ENCODE data around the gene LMTK2.

LMTK2 gene

GRCh38 chr7:98167653-98168052 lies 61.0 kb downstream of the LMTK2 start:
- DNase-seq = no peak
- in situ Hi-C loops (cut with MboI; ENCODE audit: low pct_unique_long_range_greater_than_20kb, low sequenced_read_pairs) = no loop called here

- in situ Hi-C loops (cut with MboI; ENCODE audit: low pct_unique_long_range_greater_than_20kb, low sequenced_read_pairs) = no loop called here
- peak; percentile 72 for DNase-seq
Measured at GRCh38 chr7:98168181-98168903, 61.7 kb downstream of the LMTK2 start.

- in situ Hi-C loops (cut with MboI; ENCODE audit: low pct_unique_long_range_greater_than_20kb, low sequenced_read_pairs) = no loop called here
- DNase-seq = no peak
Measured at GRCh38 chr7:98168904-98169621, 62.4 kb downstream of the LMTK2 start.

- in situ Hi-C loops (cut with MboI; ENCODE audit: low pct_unique_long_range_greater_than_20kb, low sequenced_read_pairs) = no loop called here
- DNase-seq = no peak
Measured at GRCh38 chr7:98170966-98171365, 64.3 kb downstream of the LMTK2 start.

GRCh38 chr7:98171449-98171848 lies 64.8 kb downstream of the LMTK2 start:
- DNase-seq = no peak
- in situ Hi-C loops (cut with MboI; ENCODE audit: low pct_unique_long_range_greater_than_20kb, low sequenced_read_pairs) = no loop called here

- in situ Hi-C loops (cut with MboI; ENCODE audit: low pct_unique_long_range_greater_than_20kb, low sequenced_read_pairs) = no loop called here
- DNase-seq = no peak
Measured at GRCh38 chr7:98174334-98175259, 67.9 kb downstream of the LMTK2 start.

GRCh38 chr7:98175260-98175940 lies 68.7 kb downstream of the LMTK2 start:
- DNase-seq = no peak
- in situ Hi-C loops (cut with MboI; ENCODE audit: low pct_unique_long_range_greater_than_20kb, low sequenced_read_pairs) = no loop called here

GRCh38 chr7:98177553-98177952 lies 70.9 kb downstream of the LMTK2 start:
- in situ Hi-C loops (cut with MboI; ENCODE audit: low pct_unique_long_range_greater_than_20kb, low sequenced_read_pairs) = no loop called here
- no peak for DNase-seq

GRCh38 chr7:98178321-98178720 lies 71.7 kb downstream of the LMTK2 start:
- in situ Hi-C loops (cut with MboI; ENCODE audit: low pct_unique_long_range_greater_than_20kb, low sequenced_read_pairs) = no loop called here
- no peak for DNase-seq

GRCh38 chr7:98178762-98179490 lies 72.3 kb downstream of the LMTK2 start:
- no peak for DNase-seq
- in situ Hi-C loops (cut with MboI; ENCODE audit: low pct_unique_long_range_greater_than_20kb, low sequenced_read_pairs) = no loop called here

GRCh38 chr7:98180751-98181150 lies 74.1 kb downstream of the LMTK2 start:
- no peak for DNase-seq
- in situ Hi-C loops (cut with MboI; ENCODE audit: low pct_unique_long_range_greater_than_20kb, low sequenced_read_pairs) = no loop called here

GRCh38 chr7:98185101-98185500 lies 78.4 kb downstream of the LMTK2 start:
- no peak for DNase-seq
- in situ Hi-C loops (cut with MboI; ENCODE audit: low pct_unique_long_range_greater_than_20kb, low sequenced_read_pairs) = no loop called here

- no peak for DNase-seq
- in situ Hi-C loops (cut with MboI; ENCODE audit: low pct_unique_long_range_greater_than_20kb, low sequenced_read_pairs) = no loop called here
Measured at GRCh38 chr7:98186452-98187137, 79.9 kb downstream of the LMTK2 start.

GRCh38 chr7:98187138-98187502 lies 80.5 kb downstream of the LMTK2 start:
- no peak for DNase-seq
- in situ Hi-C loops (cut with MboI; ENCODE audit: low pct_unique_long_range_greater_than_20kb, low sequenced_read_pairs) = no loop called here

GRCh38 chr7:98189559-98189958 lies 82.9 kb downstream of the LMTK2 start:
- no peak for DNase-seq
- in situ Hi-C loops (cut with MboI; ENCODE audit: low pct_unique_long_range_greater_than_20kb, low sequenced_read_pairs) = no loop called here

GRCh38 chr7:98191668-98192431 lies 85.2 kb downstream of the LMTK2 start:
- DNase-seq = no peak
- in situ Hi-C loops (cut with MboI; ENCODE audit: low pct_unique_long_range_greater_than_20kb, low sequenced_read_pairs) = no loop called here

- in situ Hi-C loops (cut with MboI; ENCODE audit: low pct_unique_long_range_greater_than_20kb, low sequenced_read_pairs) = no loop called here
- no peak for DNase-seq
Measured at GRCh38 chr7:98192781-98193457, 86.3 kb downstream of the LMTK2 start.
